SK-N-SH (cell line): ENCODE measurements around the gene KIAA0040.

ENCODE experiments used
- CHD2 ChIP-seq: fragments of 150-350 bp; IDR thresholded peaks from 2 replicates; pipeline ENCODE4 v1.6.1; 2018; ENCODE audit warnings: low read length; ENCODE audit not compliant: partially characterized antibody
- CTCF ChIP-seq: fragments of 200-600 bp; sonication (generic); IDR thresholded peaks from 2 replicates; pipeline ENCODE4 v1.6.1; 2017; ENCODE audit warnings: antibody characterized with exemption, mild to moderate bottlenecking, moderate library complexity
- EP300 ChIP-seq, 2 experiments: IDR thresholded peaks; 2 replicates each; pipeline versions ENCODE4 v1.4.0 to v1.6.1; 2012; ENCODE audit warnings: borderline replicate concordance in 1 of 2, low read depth in 1 of 2, low read length in 1 of 2
- POLR2AphosphoS5 ChIP-seq: IDR thresholded peaks from 2 replicates; pipeline ENCODE4 v1.6.1; 2012; ENCODE audit warnings: low read depth, low read length
- RAD21 ChIP-seq: IDR thresholded peaks from 2 replicates; pipeline ENCODE4 v1.6.1; 2012; ENCODE audit warnings: mild to moderate bottlenecking, low read length
- TF ChIP-seq, protein P1 (sequence below): IDR thresholded peaks from 2 replicates; pipeline ENCODE4; 2012

DNA sequence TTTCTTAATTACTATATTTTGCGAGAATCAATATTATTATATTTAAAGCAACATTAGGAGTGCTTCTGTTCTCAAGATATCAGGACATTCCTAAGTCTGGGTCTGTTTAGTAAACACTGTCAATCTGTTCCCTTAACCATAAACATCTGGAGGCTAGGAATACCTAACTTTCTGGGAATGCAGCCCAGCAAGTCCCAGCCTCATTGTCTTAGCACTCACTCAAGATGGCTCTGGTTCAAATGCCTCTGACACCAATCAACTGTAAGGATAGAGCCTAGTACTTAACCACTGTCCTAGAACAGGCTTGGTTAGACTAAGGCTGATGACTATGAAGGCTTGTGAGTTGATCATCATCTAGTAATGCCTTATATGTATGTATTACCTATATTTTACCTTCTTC lies 63.4 kb downstream of the KIAA0040 start:
- no peak for TF ChIP-seq CTCF
- no peak for TF ChIP-seq RAD21
- no peak for TF ChIP-seq EP300 (IDR thresholded peaks at IDR 0.05; ENCODE audit: borderline replicate concordance in 1 of 2, low read depth in 1 of 2, low read length in 1 of 2)
- no peak for TF ChIP-seq POLR2AphosphoS5
- TF ChIP-seq CHD2, result no peak
- TF ChIP-seq, protein P1, sequence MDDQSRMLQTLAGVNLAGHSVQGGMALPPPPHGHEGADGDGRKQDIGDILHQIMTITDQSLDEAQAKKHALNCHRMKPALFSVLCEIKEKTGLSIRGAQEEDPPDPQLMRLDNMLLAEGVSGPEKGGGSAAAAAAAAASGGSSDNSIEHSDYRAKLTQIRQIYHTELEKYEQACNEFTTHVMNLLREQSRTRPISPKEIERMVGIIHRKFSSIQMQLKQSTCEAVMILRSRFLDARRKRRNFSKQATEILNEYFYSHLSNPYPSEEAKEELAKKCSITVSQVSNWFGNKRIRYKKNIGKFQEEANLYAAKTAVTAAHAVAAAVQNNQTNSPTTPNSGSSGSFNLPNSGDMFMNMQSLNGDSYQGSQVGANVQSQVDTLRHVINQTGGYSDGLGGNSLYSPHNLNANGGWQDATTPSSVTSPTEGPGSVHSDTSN, result no peak
